OCI-LY7 (cell line): Measurements from ENCODE around the gene MICAL3.

Experiments
- EZH2phosphoT487 ChIP-seq: fragments of 200-600 bp; sonication (generic); IDR thresholded peaks from 2 replicates; pipeline ENCODE4 v1.6.1; 2018; ENCODE audit warnings: low read depth, borderline replicate concordance, mild to moderate bottlenecking, mixed run types, antibody characterized with exemption, low read length, moderate library complexity, mixed read lengths
- TF ChIP-seq, protein P1 (sequence below): fragments of 200-600 bp; sonication (generic); conservative IDR thresholded peaks from 2 replicates; pipeline ENCODE4 v1.5.1; 2014; ENCODE audit warnings: mild to moderate bottlenecking, antibody characterized with exemption, low read length, moderate library complexity, mixed read lengths

DNA sequence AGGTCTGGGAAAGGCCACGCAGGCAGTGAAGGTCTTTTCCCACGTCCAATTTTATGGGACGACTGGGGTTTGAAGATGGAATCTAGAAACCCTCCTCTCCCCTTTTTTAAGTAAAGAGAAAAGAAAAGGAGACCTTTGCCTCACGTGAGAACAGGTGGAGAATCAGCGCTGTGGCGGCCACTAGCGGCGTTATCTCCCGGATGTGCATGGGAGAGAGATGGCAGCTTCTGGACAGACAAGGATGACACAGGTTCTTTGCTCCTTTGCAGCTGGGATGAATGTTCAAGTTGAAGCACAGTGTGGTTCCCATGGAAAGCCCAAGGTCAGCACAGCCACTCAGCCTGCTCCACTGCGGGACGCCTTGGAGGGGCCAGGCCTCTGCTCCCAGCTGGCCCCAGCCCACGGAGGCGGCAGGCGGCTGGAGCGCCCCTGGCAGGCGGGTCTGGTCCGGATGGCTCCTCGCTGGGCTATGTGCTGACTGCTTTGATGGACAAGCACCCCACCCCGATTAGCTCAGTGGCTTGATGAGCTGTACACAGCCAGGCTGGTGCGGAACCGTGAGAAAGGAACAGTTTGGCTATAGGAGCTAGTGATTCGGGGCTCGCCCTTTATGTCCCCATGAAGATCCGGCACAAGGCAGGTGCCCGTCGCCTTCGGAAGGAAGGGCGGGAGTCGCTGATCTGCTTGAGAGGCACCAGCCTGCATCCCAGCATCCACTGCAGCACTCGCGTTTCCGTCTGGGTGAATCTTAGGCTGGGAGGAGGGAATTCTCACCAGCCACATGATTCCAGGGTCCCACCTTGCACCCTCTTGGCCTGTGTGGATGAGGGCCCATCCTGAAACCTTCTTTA lies 235.6 kb downstream of the MICAL3 start:
- TF ChIP-seq, protein P1, sequence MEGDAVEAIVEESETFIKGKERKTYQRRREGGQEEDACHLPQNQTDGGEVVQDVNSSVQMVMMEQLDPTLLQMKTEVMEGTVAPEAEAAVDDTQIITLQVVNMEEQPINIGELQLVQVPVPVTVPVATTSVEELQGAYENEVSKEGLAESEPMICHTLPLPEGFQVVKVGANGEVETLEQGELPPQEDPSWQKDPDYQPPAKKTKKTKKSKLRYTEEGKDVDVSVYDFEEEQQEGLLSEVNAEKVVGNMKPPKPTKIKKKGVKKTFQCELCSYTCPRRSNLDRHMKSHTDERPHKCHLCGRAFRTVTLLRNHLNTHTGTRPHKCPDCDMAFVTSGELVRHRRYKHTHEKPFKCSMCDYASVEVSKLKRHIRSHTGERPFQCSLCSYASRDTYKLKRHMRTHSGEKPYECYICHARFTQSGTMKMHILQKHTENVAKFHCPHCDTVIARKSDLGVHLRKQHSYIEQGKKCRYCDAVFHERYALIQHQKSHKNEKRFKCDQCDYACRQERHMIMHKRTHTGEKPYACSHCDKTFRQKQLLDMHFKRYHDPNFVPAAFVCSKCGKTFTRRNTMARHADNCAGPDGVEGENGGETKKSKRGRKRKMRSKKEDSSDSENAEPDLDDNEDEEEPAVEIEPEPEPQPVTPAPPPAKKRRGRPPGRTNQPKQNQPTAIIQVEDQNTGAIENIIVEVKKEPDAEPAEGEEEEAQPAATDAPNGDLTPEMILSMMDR: no peak
- TF ChIP-seq EZH2phosphoT487: no peak
